ENCODE results near the gene PDE2A. TPM values are rescaled to one million over a fixed set of nuclear protein-coding genes. Genes with fewer than 3 reads are reported as not detected.

PDE2A gene
- total RNA-seq, 1 donor from 2014 or later = 0.82 TPM

DNA sequence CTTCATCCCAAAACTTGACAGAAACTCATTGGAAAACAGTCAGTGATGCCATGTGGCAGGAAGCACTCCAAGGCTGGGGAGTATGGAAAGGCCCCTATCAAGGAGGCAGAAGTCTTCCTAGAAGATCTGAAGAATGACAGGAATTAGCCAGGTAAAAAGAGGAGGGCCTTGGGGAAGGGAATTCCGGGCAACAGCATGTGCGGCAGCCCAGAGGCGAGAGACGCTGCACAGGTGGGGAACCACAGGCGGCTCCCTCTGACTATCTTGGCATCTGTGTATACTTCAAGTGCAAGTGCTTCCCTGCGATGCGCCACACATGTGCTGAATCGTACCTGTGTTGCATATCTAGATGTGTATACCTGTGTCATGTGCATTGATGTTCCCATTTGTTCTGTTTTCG is 12.7 kb downstream of the PDE2A start:
- Histone ChIP-seq H3K27ac (ENCODE audit: low read depth, low read length) (no peak overlapping the region), H2AFZ (ENCODE audit: low read depth, low read length) (no peak overlapping the region), H3K27me3 (ENCODE audit: insufficient read depth, low read length) (peaks cover 12% of the 10 kb centered on the region), H3K9ac (ENCODE audit: low read length) (no peak overlapping the region), H3K4me2 (ENCODE audit: low read length) (no peak overlapping the region), H3K4me3 (ENCODE audit: insufficient read depth, low read depth, low read length) (no peak overlapping the region), H4K20me1 (ENCODE audit: insufficient read depth, low read length) (no peaks in the 10 kb centered on the region), H3K9me3 (ENCODE audit: insufficient read depth, low read depth, low read length) (no peaks in the 10 kb centered on the region), H3K4me1 (ENCODE audit: insufficient read depth, low read length) (no peaks in the 10 kb centered on the region), H3K36me3 (ENCODE audit: insufficient read depth, low read length) (no peaks in the 10 kb centered on the region), H3K79me2 (ENCODE audit: insufficient read depth, low read length) (no peaks in the 10 kb centered on the region)
- DNase-seq (ENCODE audit: low read depth) (no peak), FAIRE-seq (no peak)
- Mint-ChIP-seq H3K9me3 (ENCODE audit: unreplicated experiment) (peaks cover 8% of the 10 kb centered on the region), H3K27me3 (ENCODE audit: low read depth, unreplicated experiment) (peaks cover 74% of the 10 kb centered on the region), H3K4me3 (ENCODE audit: unreplicated experiment) (no peak overlapping the region), H3K36me3 (ENCODE audit: low read depth, unreplicated experiment) (no peaks in the 10 kb centered on the region), H3K27ac (ENCODE audit: unreplicated experiment) (no peak overlapping the region), H3K4me1 (ENCODE audit: low read depth, unreplicated experiment) (no peaks in the 10 kb centered on the region)
- no peak for TF ChIP-seq EZH2 (IDR thresholded peaks at IDR 0.05; ENCODE audit: insufficient read depth, low read length)
- TF ChIP-seq CTCF (IDR thresholded peaks at IDR 0.05; ENCODE audit: insufficient read depth, low read depth, low read length) = no peak

- no peak overlapping the region for H2AFZ ChIP-seq (ENCODE audit: low read depth, low read length)
- Mint-ChIP-seq H3K4me1 (ENCODE audit: low read depth, unreplicated experiment) (no peaks in the 10 kb centered on the region), H3K27ac (ENCODE audit: unreplicated experiment) (no peak overlapping the region), H3K36me3 (ENCODE audit: low read depth, unreplicated experiment) (no peaks in the 10 kb centered on the region), H3K4me3 (ENCODE audit: unreplicated experiment) (no peak overlapping the region), H3K27me3 (ENCODE audit: low read depth, unreplicated experiment) (peaks cover 74% of the 10 kb centered on the region), H3K9me3 (ENCODE audit: unreplicated experiment) (peaks cover 5% of the 10 kb centered on the region)
- DNase-seq (ENCODE audit: low read depth) (no peak), FAIRE-seq (no peak)
- no peak overlapping the region for H3K27ac ChIP-seq (ENCODE audit: low read depth, low read length)
- no peak overlapping the region for H3K4me3 ChIP-seq (ENCODE audit: insufficient read depth, low read depth, low read length)
- H3K79me2 ChIP-seq (ENCODE audit: insufficient read depth, low read length) = no peaks in the 10 kb centered on the region
- no peaks in the 10 kb centered on the region for H3K9me3 ChIP-seq (ENCODE audit: insufficient read depth, low read depth, low read length)
- H3K4me2 ChIP-seq (ENCODE audit: low read length) = no peak overlapping the region
- TF ChIP-seq EZH2 (IDR thresholded peaks at IDR 0.05; ENCODE audit: insufficient read depth, low read length) (no peak), CTCF (IDR thresholded peaks at IDR 0.05; ENCODE audit: insufficient read depth, low read depth, low read length) (no peak)
- H3K9ac ChIP-seq (ENCODE audit: low read length) = no peak overlapping the region
- no peaks in the 10 kb centered on the region for H3K36me3 ChIP-seq (ENCODE audit: insufficient read depth, low read length)
- no peaks in the 10 kb centered on the region for H4K20me1 ChIP-seq (ENCODE audit: insufficient read depth, low read length)
- H3K27me3 ChIP-seq (ENCODE audit: insufficient read depth, low read length) = peaks cover 12% of the 10 kb centered on the region
- H3K4me1 ChIP-seq (ENCODE audit: insufficient read depth, low read length) = no peaks in the 10 kb centered on the region
Observed at GRCh38 chr11:72658989-72659640, 15.1 kb downstream of the PDE2A start.

DNA sequence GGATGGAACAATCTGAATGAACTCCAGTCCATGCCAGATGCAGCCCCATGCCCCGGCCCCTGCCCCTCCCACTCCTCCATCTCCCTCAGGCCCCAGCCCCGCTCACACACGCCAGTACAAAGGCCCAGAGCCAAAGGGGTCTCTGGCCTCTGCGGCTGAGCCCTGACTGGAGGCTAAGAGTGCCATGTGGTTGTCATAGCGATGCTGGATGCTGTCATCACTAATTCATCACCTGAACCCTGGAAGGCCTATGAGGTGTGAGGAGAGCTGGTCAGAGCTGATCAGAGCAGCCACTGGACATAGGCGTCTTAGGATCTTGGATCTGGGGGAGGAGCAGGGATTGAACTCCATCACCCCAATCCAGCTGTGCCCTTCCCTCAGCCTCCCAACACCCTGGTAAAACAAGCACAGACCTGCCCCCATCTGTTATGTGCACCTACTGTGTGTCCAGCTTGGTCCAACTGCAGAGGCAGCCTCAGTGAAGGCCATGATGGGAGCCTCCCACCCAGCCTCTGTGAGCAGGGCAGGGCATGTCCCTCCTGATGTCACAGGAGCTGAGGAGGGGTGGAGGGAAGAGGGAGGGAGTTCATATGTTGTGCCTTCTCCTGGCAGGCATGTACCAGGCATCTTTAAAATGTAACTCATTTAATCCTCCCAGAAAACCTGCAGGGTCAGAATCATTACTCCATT is 16.7 kb downstream of the PDE2A start:
- Histone ChIP-seq H2AFZ (ENCODE audit: low read depth, low read length) (no peak overlapping the region), H3K4me2 (ENCODE audit: low read length) (no peak overlapping the region), H3K4me1 (ENCODE audit: insufficient read depth, low read length) (no peaks in the 10 kb centered on the region), H3K27me3 (ENCODE audit: insufficient read depth, low read length) (peaks cover 12% of the 10 kb centered on the region), H3K36me3 (ENCODE audit: insufficient read depth, low read length) (no peaks in the 10 kb centered on the region), H3K4me3 (ENCODE audit: insufficient read depth, low read depth, low read length) (no peak overlapping the region), H3K79me2 (ENCODE audit: insufficient read depth, low read length) (no peaks in the 10 kb centered on the region), H3K9me3 (ENCODE audit: insufficient read depth, low read depth, low read length) (no peaks in the 10 kb centered on the region), H4K20me1 (ENCODE audit: insufficient read depth, low read length) (no peaks in the 10 kb centered on the region), H3K9ac (ENCODE audit: low read length) (no peak overlapping the region), H3K27ac (ENCODE audit: low read depth, low read length) (no peak overlapping the region)
- peaks cover 75% of the 10 kb centered on the region for H3K27me3 Mint-ChIP-seq (ENCODE audit: low read depth, unreplicated experiment)
- no peak overlapping the region for H3K4me3 Mint-ChIP-seq (ENCODE audit: unreplicated experiment)
- no peak overlapping the region for H3K27ac Mint-ChIP-seq (ENCODE audit: unreplicated experiment)
- no peak for FAIRE-seq
- TF ChIP-seq EZH2 (IDR thresholded peaks at IDR 0.05; ENCODE audit: insufficient read depth, low read length) (no peak), CTCF (IDR thresholded peaks at IDR 0.05; ENCODE audit: insufficient read depth, low read depth, low read length) (no peak)
- no peaks in the 10 kb centered on the region for H3K36me3 Mint-ChIP-seq (ENCODE audit: low read depth, unreplicated experiment)
- no peak for DNase-seq (ENCODE audit: low read depth)
- H3K4me1 Mint-ChIP-seq (ENCODE audit: low read depth, unreplicated experiment) = no peaks in the 10 kb centered on the region
- H3K9me3 Mint-ChIP-seq (ENCODE audit: unreplicated experiment) = peaks cover 5% of the 10 kb centered on the region

All from astrocyte (in vitro differentiated cells and primary cell).